HAP-1 (cell line): Measurements from ENCODE around the gene FBXL14.

Experiments
- DNase-seq, 2 experiments: peaks; one replicate each; pipeline ENCODE4 v3.0.0-alpha.2; 2016 to 2020; ENCODE audit warnings: low spot score in 2 of 2
- H3K27me3 ChIP-seq: fragments of 250-450 bp; sonication (Bioruptor Pico); 2 replicates; pipeline ENCODE4 v1.5.1; 2020; ENCODE audit warnings: low read depth, mild to moderate bottlenecking, moderate library complexity
- H3K36me3 ChIP-seq: fragments of 250-450 bp; sonication (Bioruptor Pico); replicated peaks from 2 replicates; pipeline ENCODE4 v1.5.1; 2020; ENCODE audit warnings: mild to moderate bottlenecking
- H3K4me1 ChIP-seq: fragments of 250-450 bp; sonication (Bioruptor Pico); 2 replicates; pipeline ENCODE4 v1.5.1; 2020; ENCODE audit warnings: mild to moderate bottlenecking
- H3K4me3 ChIP-seq: fragments of 250-450 bp; sonication (Bioruptor Pico); 2 replicates; pipeline ENCODE4 v1.5.1; 2020; ENCODE audit warnings: mild to moderate bottlenecking, moderate library complexity
- H3K9me3 ChIP-seq: fragments of 250-450 bp; sonication (Bioruptor Pico); 2 replicates; pipeline ENCODE4 v1.5.1; 2020; ENCODE audit warnings: mild to moderate bottlenecking, moderate library complexity
- in situ Hi-C: fragments of 300-500 bp; cut with MboI; formaldehyde crosslinking; loops from 3 replicates; pipeline ENCODE4 v1.14.3; 2020; ENCODE audit warnings: low sequenced_read_pairs, inconsistent platforms, mixed read lengths

Gene FBXL14, protein sequence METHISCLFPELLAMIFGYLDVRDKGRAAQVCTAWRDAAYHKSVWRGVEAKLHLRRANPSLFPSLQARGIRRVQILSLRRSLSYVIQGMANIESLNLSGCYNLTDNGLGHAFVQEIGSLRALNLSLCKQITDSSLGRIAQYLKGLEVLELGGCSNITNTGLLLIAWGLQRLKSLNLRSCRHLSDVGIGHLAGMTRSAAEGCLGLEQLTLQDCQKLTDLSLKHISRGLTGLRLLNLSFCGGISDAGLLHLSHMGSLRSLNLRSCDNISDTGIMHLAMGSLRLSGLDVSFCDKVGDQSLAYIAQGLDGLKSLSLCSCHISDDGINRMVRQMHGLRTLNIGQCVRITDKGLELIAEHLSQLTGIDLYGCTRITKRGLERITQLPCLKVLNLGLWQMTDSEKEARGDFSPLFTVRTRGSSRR

DNA sequence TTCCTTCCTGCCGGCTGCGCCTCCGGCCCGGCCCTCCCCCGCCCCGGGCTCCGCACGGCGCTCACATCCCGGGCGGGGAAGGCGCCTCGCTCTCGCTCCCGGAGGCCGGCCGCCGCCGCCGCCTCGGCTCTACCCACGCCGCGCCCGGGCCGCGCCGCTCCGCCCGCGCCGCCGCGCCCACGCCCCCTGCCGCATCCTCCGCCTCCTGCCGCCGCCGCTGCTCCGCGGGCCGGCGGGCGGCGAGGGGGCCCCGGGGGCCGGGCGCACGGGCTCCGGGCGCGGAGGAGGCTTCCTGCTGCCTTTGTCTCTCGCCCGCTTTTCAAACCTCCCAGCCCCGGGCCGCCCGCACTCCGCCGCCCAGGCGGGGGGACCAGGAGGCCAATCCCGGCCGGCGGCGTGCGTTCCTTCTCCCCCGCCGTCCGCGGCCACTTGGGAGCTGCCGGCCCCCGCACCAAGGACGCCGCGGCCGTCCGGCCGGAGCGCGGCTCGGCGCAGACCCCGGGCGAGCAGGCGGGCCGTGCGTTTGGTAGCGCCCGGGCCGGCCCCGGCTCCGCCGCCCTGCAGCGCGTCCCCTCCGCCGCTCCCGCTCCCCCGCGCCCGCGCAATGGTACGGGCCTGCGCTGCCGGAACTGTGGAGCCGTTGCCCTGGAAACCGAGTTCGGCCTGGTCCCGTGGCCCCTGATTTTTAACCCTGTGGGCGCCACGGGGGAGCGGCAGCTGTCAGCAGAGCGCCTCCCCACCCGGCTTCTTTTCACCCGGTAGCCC is at the start of gene FBXL14:
TSS of gene FBXL14 (minus strand) at position 321 of the 765 bp plus-strand sequence. CDS start 515 bp downstream, outside the sequence.
- H3K9me3 ChIP-seq, result no peaks in the 10 kb centered on the region
- peak; percentile 80 to 94 for DNase-seq
- in situ Hi-C loops, result loop anchor here (25.0 kb wide), 2 partner anchors 657 to 1032 kb away; partner anchors contain the start of gene RAD52
- H3K4me3 ChIP-seq, result peak within 1 kb of the TSS; percentile 59
- H3K36me3 ChIP-seq, result no peaks in the 10 kb centered on the region
- peaks cover 35% of the 10 kb centered on the region for H3K4me1 ChIP-seq
- H3K27me3 ChIP-seq, result no peaks in the 10 kb centered on the region

DNA sequence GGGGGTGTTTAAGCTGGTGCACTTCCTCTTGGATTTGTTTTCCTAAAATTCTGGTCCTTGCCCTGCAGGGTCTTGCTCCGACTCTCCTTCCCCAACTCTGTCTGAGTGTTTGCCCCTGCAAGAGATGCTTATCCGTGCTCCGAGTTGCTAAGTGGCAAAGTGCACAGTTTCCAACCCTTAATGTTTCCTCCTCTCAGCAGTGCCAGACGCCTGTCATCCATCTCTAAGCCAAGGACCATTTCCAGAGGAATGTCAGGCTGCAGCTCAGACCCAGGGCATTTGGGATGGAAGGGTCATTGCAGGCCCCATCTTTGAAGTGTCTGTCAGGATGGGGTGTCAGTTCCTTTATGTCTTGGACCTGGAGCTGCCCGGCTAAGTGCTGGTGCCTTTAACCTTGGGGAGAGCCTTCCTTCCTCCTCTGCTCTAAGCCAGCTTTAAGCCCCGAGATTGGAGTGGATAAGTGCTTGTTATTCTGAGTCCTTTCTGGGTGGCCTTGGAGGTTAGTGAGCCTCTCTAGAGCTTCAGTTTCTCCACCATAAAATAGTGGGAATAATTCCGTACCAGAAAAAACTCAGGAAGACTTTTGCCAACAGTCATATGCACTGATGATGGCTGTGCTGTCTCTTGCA is 49.6 kb upstream of the FBXL14 start:
- Histone ChIP-seq H3K9me3 (no peaks in the 10 kb centered on the region), H3K27me3 (no peaks in the 10 kb centered on the region), H3K36me3 (no peaks in the 10 kb centered on the region), H3K4me1 (peaks cover 4% of the 10 kb centered on the region; the same call in 1 of the 2 replicates), H3K4me3 (no peak overlapping the region)
- DNase-seq, result no peak
- in situ Hi-C loops, result loop anchor here (25.0 kb wide), 1 partner anchor 943 kb away; no protein-coding TSS in a partner anchor

DNA sequence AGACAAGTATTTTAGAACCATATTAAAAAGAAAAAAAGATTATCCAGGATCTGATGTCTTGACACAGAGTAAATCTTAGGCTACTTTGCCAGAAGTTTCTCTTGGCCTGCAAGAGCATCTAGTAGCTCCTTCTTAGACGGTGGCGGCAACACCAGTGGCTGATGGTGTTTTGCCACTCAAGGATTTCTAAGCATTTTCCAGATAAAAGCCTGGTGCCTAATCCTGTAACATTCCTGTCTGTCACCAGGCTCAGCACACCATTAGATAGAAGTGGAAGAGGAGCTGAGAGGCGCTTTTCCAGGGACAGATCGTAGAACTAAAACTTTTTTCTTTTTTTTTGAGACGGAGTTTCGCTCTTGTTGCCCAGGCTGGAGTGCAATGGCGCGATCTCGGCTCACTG is 48.7 kb upstream of the FBXL14 start:
- Histone ChIP-seq H3K4me3 (no peak overlapping the region), H3K27me3 (no peaks in the 10 kb centered on the region), H3K4me1 (peaks cover 4% of the 10 kb centered on the region; the same call in 1 of the 2 replicates), H3K9me3 (no peaks in the 10 kb centered on the region), H3K36me3 (no peaks in the 10 kb centered on the region)
- no peak for DNase-seq
- in situ Hi-C loops, result loop anchor here (25.0 kb wide), 1 partner anchor 944 kb away; no protein-coding TSS in a partner anchor

DNA sequence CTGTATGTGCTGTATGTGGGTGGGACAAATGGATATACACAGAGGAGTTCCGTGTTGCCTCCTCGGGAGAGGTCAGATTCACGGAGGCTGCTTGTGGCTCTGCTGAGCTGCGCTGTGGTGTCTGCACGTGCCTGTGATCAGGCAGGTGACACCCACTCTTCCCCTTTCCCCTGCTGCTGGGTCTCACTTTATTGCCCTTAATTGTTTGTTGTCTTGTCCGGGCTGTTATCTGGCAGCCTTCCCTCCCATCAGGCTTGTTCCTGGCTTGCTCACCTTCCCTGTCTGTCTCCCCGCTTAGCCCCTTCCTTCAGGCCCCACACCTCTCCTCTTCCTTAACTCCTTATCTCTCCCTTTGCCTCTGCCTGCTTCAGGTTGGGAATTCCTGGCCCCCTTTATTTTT is 48.1 kb upstream of the FBXL14 start:
- no peaks in the 10 kb centered on the region for H3K27me3 ChIP-seq
- in situ Hi-C loops, result loop anchor here (25.0 kb wide), 1 partner anchor 945 kb away; no protein-coding TSS in a partner anchor
- peaks cover 4% of the 10 kb centered on the region; the same call in 1 of the 2 replicates for H3K4me1 ChIP-seq
- no peaks in the 10 kb centered on the region for H3K9me3 ChIP-seq
- H3K36me3 ChIP-seq, result no peaks in the 10 kb centered on the region
- H3K4me3 ChIP-seq, result no peak overlapping the region
- no peak for DNase-seq

DNA sequence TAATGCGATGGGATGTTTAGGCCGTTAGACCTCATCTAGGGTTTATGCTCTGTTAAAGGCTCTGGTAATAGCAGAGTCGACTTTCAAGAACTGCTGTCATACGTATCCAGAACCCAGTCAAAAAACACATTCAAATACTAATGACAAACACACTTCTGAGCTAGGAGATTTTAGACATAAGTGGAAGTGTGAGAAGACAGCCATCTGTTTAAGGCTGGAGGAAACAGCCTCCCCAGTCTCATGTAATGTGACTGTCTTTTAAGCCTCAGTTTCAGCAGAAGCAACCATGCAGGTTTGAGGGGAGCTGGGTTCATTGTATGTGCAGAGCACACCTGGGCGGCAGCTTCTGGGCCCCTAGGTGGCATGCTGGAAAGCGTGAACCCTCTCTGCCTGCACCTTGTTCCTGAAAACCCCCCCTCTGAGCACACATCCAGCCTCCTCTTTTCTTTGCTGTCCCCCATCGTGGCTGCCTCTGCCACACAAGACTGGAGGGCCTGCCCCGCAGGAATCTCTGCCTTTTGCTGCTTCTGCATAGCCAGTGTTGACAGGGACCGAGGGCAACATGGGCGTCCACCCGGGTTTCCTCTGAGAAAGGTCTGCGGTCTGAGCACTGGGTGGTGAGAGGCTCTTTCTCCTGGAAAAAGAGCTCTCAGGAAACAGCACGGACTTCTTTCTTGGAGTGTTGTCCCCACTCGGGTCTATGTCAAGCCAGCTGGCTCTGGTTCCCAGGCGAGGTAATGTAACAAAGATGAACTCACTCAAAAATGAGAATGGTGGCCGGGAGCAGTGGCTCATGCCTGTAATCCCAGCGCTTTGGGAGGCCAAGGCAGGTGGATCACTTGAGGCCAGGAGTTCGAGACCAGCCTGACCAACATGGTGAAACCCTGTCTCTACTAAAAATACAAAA is 46.2 kb upstream of the FBXL14 start:
- Histone ChIP-seq H3K4me3 (no peak overlapping the region), H3K9me3 (no peaks in the 10 kb centered on the region), H3K4me1 (peaks cover 4% of the 10 kb centered on the region; the same call in 1 of the 2 replicates), H3K27me3 (no peaks in the 10 kb centered on the region), H3K36me3 (no peaks in the 10 kb centered on the region)
- in situ Hi-C loops, result loop anchor here (25.0 kb wide), 1 partner anchor 947 kb away; no protein-coding TSS in a partner anchor
- DNase-seq, result no peak

DNA sequence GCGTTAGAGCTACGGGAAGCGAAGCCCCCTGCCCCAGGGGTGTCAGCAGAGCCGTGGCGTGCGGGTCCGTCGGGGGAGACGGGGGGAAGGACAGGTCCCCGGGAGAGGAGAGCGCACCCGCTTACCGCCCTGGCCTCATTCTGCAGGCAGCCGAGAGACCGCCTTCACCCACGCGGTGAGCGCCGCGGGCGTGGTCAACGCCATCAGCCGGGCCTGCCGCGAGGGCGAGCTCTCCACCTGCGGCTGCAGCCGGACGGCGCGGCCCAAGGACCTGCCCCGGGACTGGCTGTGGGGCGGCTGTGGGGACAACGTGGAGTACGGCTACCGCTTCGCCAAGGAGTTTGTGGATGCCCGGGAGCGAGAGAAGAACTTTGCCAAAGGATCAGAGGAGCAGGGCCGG is 45.2 kb upstream of the FBXL14 start:
- DNase-seq, result no peak
- in situ Hi-C loops, result loop anchor here (25.0 kb wide), 1 partner anchor 948 kb away; no protein-coding TSS in a partner anchor
- H3K36me3 ChIP-seq, result no peaks in the 10 kb centered on the region
- no peaks in the 10 kb centered on the region for H3K9me3 ChIP-seq
- H3K4me3 ChIP-seq, result no peak overlapping the region
- H3K4me1 ChIP-seq, result no peaks in the 10 kb centered on the region; the same call in 1 of the 2 replicates
- no peaks in the 10 kb centered on the region for H3K27me3 ChIP-seq

DNA sequence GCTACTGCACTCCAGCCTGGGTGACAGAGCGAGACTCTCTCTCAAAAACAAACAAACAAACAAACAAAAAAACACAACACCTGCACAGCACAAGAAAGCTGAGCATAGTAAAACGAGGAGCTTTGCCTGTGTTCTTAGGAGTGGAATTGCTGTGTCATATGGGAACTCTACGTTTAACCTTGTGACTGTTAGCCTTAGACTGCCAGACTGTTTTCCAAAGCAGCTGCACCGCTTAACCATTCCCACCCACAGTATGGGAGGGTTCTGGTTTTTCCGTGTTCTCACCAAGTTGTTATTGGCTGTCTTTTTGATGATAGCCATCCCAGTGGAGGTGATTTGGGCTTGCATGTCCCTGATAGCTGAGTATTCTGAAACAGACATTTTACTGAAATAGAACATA is 43.8 kb upstream of the FBXL14 start:
- Histone ChIP-seq H3K36me3 (no peaks in the 10 kb centered on the region), H3K4me1 (no peaks in the 10 kb centered on the region), H3K27me3 (no peaks in the 10 kb centered on the region), H3K9me3 (no peaks in the 10 kb centered on the region), H3K4me3 (no peak overlapping the region)
- no peak for DNase-seq
- in situ Hi-C loops, result loop anchor here (25.0 kb wide), 1 partner anchor 949 kb away; no protein-coding TSS in a partner anchor

DNA sequence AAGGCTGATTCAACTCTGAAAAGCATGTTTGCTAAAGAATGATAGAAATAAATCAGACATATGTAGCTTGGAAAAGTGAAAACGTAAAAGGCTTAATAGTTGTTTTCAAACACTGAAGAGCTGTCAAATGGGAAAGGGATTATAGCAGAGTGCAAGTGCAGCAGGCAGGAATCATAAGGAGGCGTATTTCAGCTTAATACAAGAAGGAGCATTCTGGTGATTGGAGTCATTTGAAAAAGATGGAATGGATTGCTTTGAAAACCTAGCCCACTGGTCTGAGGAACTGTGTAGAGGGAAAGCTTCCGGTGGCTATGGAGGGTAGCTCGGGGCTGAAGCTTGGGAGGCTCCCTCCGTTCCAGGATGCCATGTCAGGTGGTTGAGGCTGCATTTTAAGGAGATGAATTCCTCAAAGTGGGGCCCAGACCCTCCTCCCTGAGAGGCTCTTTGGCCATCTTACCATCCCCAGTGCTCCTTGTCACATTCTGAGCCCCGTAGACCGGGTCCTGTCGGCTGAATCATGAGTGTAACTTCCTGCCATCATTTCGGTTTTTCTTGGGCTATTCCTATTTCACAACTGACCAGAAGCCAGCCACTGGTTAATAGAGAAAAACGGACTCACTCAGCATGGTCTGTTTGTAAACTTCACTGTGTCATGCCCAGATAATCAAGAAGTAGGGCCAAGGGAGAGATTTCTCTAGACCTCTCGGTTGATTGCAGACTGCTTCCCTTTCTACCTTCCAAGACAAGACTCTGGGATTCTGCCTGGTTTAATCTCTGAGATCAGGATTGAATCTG is 41.1 kb upstream of the FBXL14 start:
- Histone ChIP-seq H3K27me3 (no peaks in the 10 kb centered on the region; the same call in 1 of the 2 replicates), H3K4me1 (no peaks in the 10 kb centered on the region), H3K36me3 (no peaks in the 10 kb centered on the region), H3K9me3 (no peaks in the 10 kb centered on the region), H3K4me3 (no peak overlapping the region)
- DNase-seq, result no peak
- in situ Hi-C loops, result loop anchor here (25.0 kb wide), 1 partner anchor 952 kb away; no protein-coding TSS in a partner anchor

DNA sequence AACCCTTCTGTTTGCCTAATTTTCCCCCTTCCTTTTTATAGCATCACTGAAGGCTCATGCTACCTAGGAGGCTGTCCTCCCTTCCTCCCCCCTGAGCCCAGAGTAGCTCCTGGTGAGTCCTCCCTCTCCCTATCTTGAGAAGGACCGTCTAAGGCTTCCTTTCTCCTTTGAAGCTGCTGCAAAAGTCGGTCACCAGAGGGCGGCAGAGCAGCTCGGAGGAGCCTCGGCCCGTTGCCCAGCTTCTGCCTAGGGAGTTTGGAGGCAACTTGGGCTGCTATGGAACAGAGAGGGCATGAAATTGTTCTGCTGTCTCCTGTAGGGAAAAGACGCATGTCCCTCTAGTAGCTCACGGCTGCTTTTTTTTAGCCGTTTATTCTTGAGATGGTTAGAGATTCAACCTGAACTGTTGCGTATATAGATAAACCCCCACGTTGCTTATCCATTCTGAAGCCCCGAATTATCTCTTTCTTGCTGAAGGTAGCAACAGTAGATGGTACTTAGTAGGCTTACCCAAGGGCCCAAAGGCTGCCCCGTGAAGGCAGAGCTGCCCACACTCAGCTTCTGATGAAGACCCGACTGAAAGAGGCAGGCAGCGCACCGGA is 40.3 kb upstream of the FBXL14 start:
- Histone ChIP-seq H3K9me3 (no peaks in the 10 kb centered on the region), H3K4me3 (no peak overlapping the region), H3K36me3 (no peaks in the 10 kb centered on the region), H3K4me1 (peaks cover 6% of the 10 kb centered on the region; the same call in 1 of the 2 replicates), H3K27me3 (no peaks in the 10 kb centered on the region; the same call in 1 of the 2 replicates)
- in situ Hi-C loops, result loop anchor here (25.0 kb wide), 1 partner anchor 953 kb away; no protein-coding TSS in a partner anchor
- peak; percentile 56 to 85 for DNase-seq

DNA sequence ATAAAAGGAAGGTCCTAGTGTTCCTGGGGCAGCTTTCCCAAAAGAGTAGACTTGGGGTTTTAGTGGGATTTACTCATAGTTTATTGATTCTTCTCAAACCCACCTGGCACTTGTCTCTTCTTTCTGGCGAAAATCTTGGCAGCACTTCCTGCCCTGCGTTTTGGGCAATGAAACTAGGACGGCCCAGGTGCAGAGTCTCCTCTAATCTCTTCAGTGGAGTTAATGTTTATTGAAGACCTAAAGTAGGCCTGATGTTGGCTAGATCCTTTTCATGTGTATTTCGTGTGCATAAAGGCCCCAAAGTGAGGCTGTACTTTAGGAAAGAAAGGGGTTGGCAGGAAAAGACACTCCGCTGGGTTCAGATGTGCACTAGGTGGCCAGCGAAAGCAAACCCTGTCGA is 39.8 kb upstream of the FBXL14 start:
- Histone ChIP-seq H3K4me1 (peaks cover 9% of the 10 kb centered on the region; the same call in 1 of the 2 replicates), H3K27me3 (no peaks in the 10 kb centered on the region; the same call in 1 of the 2 replicates), H3K9me3 (no peaks in the 10 kb centered on the region), H3K4me3 (no peak overlapping the region), H3K36me3 (no peaks in the 10 kb centered on the region)
- in situ Hi-C loops, result loop anchor here (25.0 kb wide), 1 partner anchor 953 kb away; no protein-coding TSS in a partner anchor
- no peak for DNase-seq

DNA sequence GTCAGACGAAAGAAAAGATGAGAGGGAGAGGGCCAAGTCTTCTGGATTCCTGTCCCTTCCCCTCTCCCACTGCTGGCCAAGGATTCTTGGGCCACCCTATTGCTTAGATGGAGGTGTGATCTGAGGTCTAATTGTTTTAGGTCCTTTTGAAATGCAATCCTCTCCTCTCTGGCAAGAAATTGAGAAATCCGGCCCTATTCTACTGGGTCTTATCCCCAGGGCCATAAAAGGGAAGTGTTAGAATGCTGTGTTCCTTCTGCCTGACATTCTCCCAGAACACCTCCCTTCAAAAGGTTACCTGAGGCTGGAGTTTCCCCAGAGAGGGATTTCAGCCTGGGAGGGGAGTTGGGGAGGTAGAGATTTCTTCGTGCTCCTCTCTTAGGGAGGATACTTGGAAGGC is 39.1 kb upstream of the FBXL14 start:
- Histone ChIP-seq H3K27me3 (no peaks in the 10 kb centered on the region; the same call in 1 of the 2 replicates), H3K4me1 (peaks cover 10% of the 10 kb centered on the region; the same call in 1 of the 2 replicates), H3K4me3 (no peak overlapping the region), H3K9me3 (no peaks in the 10 kb centered on the region), H3K36me3 (no peaks in the 10 kb centered on the region)
- DNase-seq, result no peak
- in situ Hi-C loops, result loop anchor here (25.0 kb wide), 1 partner anchor 954 kb away; no protein-coding TSS in a partner anchor
